ENCODE data around the gene LAMC2.

Gene LAMC2

DNA sequence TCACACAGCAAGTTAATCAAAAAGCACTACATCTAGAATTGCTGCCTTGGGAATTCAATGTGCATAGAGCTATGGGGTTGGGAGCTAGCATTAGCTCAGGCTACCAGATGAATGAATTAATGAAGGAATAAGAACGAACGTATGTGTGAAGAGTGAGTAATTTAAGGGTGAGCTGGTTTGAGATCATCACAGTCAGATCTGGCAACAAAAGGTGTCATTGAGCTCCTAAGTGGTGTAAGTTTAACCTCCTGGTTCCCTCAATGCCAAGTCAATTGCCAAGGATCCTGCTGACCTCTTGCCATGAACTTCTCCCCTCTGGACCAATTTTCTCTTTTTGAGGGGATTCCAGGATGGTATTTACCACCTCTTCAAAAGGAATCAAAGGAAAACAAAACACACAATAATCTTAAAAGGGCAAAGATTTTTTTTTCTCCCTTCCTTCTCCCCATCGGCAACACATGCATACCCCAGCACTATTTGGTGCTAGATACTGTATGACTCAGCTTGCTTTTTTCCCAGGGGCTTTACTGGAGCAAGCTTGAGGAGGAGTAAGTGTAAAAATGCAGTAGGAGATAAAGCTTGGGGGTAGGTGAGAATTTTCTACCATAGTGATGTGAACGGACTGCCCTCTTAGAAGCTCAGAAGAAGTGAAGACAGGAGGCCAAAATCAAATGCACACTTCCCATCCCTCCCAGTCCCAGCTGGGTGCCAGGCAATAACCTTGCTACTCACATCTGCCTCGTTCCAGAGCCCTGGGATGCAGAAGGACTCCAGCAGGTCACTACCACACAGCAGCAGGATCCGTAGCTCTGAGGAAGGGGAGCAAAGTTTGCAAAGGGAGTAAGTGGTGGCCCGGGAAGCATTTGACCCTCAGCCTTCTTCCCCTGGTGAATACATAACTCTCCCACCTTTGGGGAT is 92.0 kb downstream of the LAMC2 start (continued):
- no peak for TF ChIP-seq GLIS3 (CRISPR knock-in tag; IDR thresholded peaks at IDR 0.05)
- no peak for TF ChIP-seq ZC3H10 (CRISPR knock-in tag; IDR thresholded peaks at IDR 0.05)
- TF ChIP-seq, protein P1, sequence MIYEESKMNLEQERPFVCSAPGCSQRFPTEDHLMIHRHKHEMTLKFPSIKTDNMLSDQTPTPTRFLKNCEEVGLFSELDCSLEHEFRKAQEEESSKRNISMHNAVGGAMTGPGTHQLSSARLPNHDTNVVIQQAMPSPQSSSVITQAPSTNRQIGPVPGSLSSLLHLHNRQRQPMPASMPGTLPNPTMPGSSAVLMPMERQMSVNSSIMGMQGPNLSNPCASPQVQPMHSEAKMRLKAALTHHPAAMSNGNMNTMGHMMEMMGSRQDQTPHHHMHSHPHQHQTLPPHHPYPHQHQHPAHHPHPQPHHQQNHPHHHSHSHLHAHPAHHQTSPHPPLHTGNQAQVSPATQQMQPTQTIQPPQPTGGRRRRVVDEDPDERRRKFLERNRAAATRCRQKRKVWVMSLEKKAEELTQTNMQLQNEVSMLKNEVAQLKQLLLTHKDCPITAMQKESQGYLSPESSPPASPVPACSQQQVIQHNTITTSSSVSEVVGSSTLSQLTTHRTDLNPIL (CRISPR knock-in tag; IDR thresholded peaks at IDR 0.05; ENCODE audit: low read depth) = no peak
- no peak for TF ChIP-seq PPARA (CRISPR knock-in tag; IDR thresholded peaks at IDR 0.05; ENCODE audit: borderline replicate concordance)
- TF ChIP-seq SNAI2 (CRISPR knock-in tag; IDR thresholded peaks at IDR 0.05) = no peak
- TF ChIP-seq TCF4 (CRISPR knock-in tag; IDR thresholded peaks at IDR 0.05; ENCODE audit: borderline replicate concordance) = no peak
- TF ChIP-seq ZNF8 (CRISPR knock-in tag; IDR thresholded peaks at IDR 0.05) = no peak

DNA sequence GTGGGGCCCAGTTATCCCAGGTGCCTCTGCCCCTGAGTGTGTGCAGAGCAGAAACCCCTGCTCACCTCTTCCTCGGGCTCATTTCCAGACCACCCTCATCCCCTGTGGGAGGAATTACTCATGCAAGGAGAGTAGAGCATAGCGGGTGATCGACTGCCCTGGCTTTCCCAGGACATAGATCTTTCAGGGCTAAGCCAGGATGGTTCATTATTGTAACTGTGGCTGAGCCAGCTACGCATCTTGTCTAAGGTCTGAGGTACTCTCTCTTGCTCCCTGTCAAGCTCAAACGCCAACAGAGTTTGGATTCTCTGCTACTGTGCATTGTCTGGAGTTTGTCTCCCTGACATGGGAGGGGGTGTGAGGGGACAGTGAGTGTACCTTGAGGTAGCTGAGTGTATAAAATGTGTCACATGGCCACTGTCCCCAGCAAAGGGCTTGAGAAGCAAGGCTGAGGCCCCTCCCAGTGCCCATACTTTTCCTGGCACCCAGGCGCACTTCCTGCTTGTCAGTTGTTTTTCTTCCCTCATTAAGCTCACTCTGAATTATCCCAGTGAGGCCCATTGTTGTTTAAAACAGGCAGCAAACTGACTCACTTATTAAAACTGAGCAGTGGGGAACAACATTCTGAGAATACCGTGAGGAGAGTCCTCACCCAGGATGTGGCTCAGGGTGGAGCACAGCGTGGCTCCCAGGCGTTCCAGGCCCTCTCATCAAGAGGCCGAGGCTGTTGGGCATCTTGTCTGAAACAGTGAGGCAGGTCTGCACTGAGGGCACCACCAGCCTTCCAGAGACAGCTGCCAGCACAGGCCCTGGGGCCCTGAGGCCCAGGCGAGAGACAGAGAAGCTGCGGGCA is 92.9 kb downstream of the LAMC2 start:
- TF ChIP-seq ZNF8 (CRISPR knock-in tag; IDR thresholded peaks at IDR 0.05) = no peak
- TF ChIP-seq, protein P2, sequence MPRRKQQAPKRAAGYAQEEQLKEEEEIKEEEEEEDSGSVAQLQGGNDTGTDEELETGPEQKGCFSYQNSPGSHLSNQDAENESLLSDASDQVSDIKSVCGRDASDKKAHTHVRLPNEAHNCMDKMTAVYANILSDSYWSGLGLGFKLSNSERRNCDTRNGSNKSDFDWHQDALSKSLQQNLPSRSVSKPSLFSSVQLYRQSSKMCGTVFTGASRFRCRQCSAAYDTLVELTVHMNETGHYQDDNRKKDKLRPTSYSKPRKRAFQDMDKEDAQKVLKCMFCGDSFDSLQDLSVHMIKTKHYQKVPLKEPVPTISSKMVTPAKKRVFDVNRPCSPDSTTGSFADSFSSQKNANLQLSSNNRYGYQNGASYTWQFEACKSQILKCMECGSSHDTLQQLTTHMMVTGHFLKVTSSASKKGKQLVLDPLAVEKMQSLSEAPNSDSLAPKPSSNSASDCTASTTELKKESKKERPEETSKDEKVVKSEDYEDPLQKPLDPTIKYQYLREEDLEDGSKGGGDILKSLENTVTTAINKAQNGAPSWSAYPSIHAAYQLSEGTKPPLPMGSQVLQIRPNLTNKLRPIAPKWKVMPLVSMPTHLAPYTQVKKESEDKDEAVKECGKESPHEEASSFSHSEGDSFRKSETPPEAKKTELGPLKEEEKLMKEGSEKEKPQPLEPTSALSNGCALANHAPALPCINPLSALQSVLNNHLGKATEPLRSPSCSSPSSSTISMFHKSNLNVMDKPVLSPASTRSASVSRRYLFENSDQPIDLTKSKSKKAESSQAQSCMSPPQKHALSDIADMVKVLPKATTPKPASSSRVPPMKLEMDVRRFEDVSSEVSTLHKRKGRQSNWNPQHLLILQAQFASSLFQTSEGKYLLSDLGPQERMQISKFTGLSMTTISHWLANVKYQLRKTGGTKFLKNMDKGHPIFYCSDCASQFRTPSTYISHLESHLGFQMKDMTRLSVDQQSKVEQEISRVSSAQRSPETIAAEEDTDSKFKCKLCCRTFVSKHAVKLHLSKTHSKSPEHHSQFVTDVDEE (CRISPR knock-in tag; IDR thresholded peaks at IDR 0.05) = no peak
- no peak for TF ChIP-seq CSDC2 (CRISPR knock-in tag; IDR thresholded peaks at IDR 0.05)
- no peak for TF ChIP-seq ZNF70 (CRISPR knock-in tag; IDR thresholded peaks at IDR 0.05)
- TF ChIP-seq, protein P3, sequence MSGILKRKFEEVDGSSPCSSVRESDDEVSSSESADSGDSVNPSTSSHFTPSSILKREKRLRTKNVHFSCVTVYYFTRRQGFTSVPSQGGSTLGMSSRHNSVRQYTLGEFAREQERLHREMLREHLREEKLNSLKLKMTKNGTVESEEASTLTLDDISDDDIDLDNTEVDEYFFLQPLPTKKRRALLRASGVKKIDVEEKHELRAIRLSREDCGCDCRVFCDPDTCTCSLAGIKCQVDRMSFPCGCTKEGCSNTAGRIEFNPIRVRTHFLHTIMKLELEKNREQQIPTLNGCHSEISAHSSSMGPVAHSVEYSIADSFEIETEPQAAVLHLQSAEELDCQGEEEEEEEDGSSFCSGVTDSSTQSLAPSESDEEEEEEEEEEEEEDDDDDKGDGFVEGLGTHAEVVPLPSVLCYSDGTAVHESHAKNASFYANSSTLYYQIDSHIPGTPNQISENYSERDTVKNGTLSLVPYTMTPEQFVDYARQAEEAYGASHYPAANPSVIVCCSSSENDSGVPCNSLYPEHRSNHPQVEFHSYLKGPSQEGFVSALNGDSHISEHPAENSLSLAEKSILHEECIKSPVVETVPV (CRISPR knock-in tag; IDR thresholded peaks at IDR 0.05) = no peak
- TF ChIP-seq GLIS3 (CRISPR knock-in tag; IDR thresholded peaks at IDR 0.05) = no peak
- TF ChIP-seq TOX (CRISPR knock-in tag; IDR thresholded peaks at IDR 0.05; ENCODE audit: borderline replicate concordance) = no peak
- no peak for TF ChIP-seq ESRRG (CRISPR knock-in tag; IDR thresholded peaks at IDR 0.05)
- no peak for TF ChIP-seq PPARA (CRISPR knock-in tag; IDR thresholded peaks at IDR 0.05; ENCODE audit: borderline replicate concordance)
- TF ChIP-seq ISL1 (CRISPR knock-in tag; IDR thresholded peaks at IDR 0.05) = no peak
- TF ChIP-seq ZFP30 (CRISPR knock-in tag; IDR thresholded peaks at IDR 0.05) = no peak
- TF ChIP-seq OSR1 (CRISPR knock-in tag; IDR thresholded peaks at IDR 0.05) = no peak; the same call in 1 of the 2 replicates
- TF ChIP-seq ZNF565 (CRISPR knock-in tag; conservative IDR thresholded peaks at IDR 0.05; ENCODE audit: low read depth) = no peak
- TF ChIP-seq RARB (CRISPR knock-in tag; IDR thresholded peaks at IDR 0.05) = no peak
- no peak for TF ChIP-seq ZFP3 (CRISPR knock-in tag; IDR thresholded peaks at IDR 0.05)
- TF ChIP-seq TCF4 (CRISPR knock-in tag; IDR thresholded peaks at IDR 0.05; ENCODE audit: borderline replicate concordance) = no peak
- TF ChIP-seq, protein P4, sequence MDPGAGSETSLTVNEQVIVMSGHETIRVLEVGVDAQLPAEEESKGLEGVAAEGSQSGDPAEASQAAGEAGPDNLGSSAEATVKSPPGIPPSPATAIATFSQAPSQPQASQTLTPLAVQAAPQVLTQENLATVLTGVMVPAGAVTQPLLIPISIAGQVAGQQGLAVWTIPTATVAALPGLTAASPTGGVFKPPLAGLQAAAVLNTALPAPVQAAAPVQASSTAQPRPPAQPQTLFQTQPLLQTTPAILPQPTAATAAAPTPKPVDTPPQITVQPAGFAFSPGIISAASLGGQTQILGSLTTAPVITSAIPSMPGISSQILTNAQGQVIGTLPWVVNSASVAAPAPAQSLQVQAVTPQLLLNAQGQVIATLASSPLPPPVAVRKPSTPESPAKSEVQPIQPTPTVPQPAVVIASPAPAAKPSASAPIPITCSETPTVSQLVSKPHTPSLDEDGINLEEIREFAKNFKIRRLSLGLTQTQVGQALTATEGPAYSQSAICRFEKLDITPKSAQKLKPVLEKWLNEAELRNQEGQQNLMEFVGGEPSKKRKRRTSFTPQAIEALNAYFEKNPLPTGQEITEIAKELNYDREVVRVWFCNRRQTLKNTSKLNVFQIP (CRISPR knock-in tag; IDR thresholded peaks at IDR 0.05; ENCODE audit: borderline replicate concordance, low read depth) = no peak
- TF ChIP-seq SNAI2 (CRISPR knock-in tag; IDR thresholded peaks at IDR 0.05) = no peak
- TF ChIP-seq ARNTL (CRISPR knock-in tag; IDR thresholded peaks at IDR 0.05; ENCODE audit: borderline replicate concordance, low read depth) = no peak
- TF ChIP-seq, protein P5, sequence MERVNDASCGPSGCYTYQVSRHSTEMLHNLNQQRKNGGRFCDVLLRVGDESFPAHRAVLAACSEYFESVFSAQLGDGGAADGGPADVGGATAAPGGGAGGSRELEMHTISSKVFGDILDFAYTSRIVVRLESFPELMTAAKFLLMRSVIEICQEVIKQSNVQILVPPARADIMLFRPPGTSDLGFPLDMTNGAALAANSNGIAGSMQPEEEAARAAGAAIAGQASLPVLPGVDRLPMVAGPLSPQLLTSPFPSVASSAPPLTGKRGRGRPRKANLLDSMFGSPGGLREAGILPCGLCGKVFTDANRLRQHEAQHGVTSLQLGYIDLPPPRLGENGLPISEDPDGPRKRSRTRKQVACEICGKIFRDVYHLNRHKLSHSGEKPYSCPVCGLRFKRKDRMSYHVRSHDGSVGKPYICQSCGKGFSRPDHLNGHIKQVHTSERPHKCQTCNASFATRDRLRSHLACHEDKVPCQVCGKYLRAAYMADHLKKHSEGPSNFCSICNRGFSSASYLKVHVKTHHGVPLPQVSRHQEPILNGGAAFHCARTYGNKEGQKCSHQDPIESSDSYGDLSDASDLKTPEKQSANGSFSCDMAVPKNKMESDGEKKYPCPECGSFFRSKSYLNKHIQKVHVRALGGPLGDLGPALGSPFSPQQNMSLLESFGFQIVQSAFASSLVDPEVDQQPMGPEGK (CRISPR knock-in tag; IDR thresholded peaks at IDR 0.05; ENCODE audit: borderline replicate concordance) = no peak

More for the DNA sequence above, 92.9 kb downstream of the LAMC2 start:
- ATAC-seq = no peak; the same call in 1 of the 3 replicates
